Measurements from ENCODE around the gene DNTT. TPM values are rescaled to one million over a fixed set of nuclear protein-coding genes. Genes with fewer than 3 reads are reported as not detected.

Gene DNTT
- total and polyA plus RNA-seq, 7 donors = not detected

DNA sequence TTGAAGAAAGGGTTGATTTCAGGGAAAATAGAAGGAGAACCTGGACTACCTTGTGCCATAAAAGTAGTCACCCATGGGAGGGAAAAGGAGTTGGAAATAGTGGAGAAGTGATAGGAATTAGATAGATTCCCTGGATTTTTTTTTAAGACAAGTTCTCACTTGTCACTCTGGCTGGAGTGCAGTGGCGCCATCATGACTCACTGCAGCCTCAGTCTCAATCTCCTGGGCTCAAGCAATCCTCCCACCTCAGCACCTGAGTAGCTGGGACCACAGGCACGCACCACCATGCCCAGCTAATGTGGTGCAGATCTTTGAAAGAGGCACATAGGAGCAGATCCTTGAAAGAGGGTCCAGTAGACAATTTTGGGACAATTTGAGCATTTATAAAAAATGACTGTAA lies 23.4 kb upstream of the DNTT start:
- intact Hi-C loops (cut with DNase I) = no loop called here
- Histone ChIP-seq H3K4me1 (peaks cover 0 to 12% (median 2%) of the 10 kb centered on the region in 4 donors), H3K9me3 (no peaks in the 10 kb centered on the region), H3K36me3 (no peaks in the 10 kb centered on the region), H3K27ac (no peak overlapping the region), H3K27me3 (no peaks in the 10 kb centered on the region), H3K4me3 (no peak overlapping the region)
- TF ChIP-seq, protein P1, sequence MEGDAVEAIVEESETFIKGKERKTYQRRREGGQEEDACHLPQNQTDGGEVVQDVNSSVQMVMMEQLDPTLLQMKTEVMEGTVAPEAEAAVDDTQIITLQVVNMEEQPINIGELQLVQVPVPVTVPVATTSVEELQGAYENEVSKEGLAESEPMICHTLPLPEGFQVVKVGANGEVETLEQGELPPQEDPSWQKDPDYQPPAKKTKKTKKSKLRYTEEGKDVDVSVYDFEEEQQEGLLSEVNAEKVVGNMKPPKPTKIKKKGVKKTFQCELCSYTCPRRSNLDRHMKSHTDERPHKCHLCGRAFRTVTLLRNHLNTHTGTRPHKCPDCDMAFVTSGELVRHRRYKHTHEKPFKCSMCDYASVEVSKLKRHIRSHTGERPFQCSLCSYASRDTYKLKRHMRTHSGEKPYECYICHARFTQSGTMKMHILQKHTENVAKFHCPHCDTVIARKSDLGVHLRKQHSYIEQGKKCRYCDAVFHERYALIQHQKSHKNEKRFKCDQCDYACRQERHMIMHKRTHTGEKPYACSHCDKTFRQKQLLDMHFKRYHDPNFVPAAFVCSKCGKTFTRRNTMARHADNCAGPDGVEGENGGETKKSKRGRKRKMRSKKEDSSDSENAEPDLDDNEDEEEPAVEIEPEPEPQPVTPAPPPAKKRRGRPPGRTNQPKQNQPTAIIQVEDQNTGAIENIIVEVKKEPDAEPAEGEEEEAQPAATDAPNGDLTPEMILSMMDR (IDR thresholded peaks at IDR 0.05) = no peak
- no peak for TF ChIP-seq EP300 (IDR thresholded peaks at IDR 0.05)
- no peak for TF ChIP-seq POLR2AphosphoS5 (IDR thresholded peaks at IDR 0.05)
- no peak for TF ChIP-seq POLR2A (IDR thresholded peaks at IDR 0.05)
- 91% methylated on average over 2 of the region's 2 CpGs for WGBS, 2 donors
- no peak for DNase-seq

DNA sequence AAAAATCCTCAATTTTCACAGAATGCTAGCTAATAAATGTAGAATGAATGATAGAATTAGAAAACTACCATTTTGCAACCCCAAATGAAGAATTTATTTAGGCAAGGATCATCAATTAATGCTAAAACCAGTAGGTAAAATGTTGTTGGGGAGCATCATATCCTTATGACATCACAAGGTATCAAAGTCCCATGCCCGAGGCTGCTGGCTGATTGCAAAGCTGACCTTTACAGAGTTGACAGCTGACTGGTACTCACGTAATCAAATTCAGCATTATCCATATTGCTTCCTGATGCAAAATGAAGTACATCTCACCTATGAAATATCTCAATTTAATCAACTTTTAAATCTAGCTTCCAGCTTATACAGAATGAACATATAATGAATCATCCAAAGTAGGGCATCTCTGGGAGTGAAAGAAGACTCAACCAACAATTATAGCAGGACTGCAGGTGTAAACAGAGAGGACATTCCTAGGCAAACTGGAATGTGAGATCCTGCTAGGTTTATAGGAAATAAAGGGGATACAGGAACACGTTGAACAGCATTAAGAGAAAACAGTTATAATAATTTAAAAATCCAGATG lies 22.7 kb upstream of the DNTT start:
- H3K36me3 ChIP-seq = no peaks in the 10 kb centered on the region
- TF ChIP-seq EP300 (IDR thresholded peaks at IDR 0.05) = no peak
- TF ChIP-seq, protein P1 (IDR thresholded peaks at IDR 0.05) = no peak
- TF ChIP-seq POLR2A (IDR thresholded peaks at IDR 0.05) = no peak
- no peak for TF ChIP-seq POLR2AphosphoS5 (IDR thresholded peaks at IDR 0.05)
- no peaks in the 10 kb centered on the region for H3K9me3 ChIP-seq
- H3K4me1 ChIP-seq = peaks cover 0 to 7% (median 2%) of the 10 kb centered on the region in 4 donors
- H3K4me3 ChIP-seq = no peak overlapping the region
- H3K27ac ChIP-seq = no peak overlapping the region
- H3K27me3 ChIP-seq = no peaks in the 10 kb centered on the region
- intact Hi-C loops (cut with DNase I) = no loop called here
- DNase-seq = no peak
- 69 to 86% methylated on average over 3 of the region's 3 CpGs for WGBS, 2 donors

DNA sequence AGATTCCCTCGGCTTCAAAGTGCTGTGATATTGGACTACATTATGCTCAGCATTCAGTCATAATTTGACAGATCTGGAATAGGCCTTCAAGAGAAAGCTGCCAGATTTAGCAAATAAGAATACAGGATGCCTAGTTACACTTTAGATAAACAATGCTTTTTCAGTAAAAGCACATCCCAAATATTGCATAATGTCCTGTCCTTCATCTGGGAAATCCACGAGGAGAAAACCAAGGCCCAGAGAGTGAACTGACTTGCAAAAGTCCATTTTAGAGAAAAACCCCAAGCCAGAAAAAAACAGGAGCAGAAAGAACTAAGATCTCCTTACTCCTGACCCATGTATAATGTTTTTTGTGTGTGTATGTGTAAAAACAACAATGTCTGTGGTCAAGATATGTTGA lies 20.9 kb upstream of the DNTT start:
- intact Hi-C loops (cut with DNase I) = no loop called here
- Histone ChIP-seq H3K27me3 (no peaks in the 10 kb centered on the region), H3K36me3 (no peaks in the 10 kb centered on the region), H3K27ac (no peak overlapping the region), H3K4me1 (peaks cover 0 to 20% (median 10%) of the 10 kb centered on the region in 4 donors), H3K9me3 (no peaks in the 10 kb centered on the region), H3K4me3 (no peak overlapping the region)
- TF ChIP-seq, protein P1 (IDR thresholded peaks at IDR 0.05) = no peak
- TF ChIP-seq EP300 (IDR thresholded peaks at IDR 0.05) (no peak), POLR2AphosphoS5 (IDR thresholded peaks at IDR 0.05) (no peak), POLR2A (IDR thresholded peaks at IDR 0.05) (no peak)
- WGBS, 2 donors = 74 to 79% methylated on average over 2 of the region's 2 CpGs
- no peak for DNase-seq

DNA sequence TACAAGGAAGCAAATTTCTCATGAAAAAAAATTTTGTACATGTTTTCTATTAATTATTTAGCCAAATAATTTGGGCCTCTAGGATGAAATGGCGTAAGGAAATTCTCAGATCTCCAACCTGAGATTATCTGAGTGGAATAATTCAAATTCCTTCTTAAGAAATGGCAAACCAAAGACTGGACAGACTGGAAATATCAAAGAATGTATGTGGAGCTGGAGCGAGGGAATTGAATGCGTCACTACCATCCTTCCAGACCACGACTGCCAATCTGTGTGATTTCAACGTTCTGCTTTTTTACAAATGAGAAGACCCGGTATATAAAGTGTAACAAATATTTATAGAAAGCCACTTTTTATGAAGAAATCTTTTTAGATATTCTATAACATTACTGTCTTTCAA lies 20.5 kb upstream of the DNTT start:
- Histone ChIP-seq H3K9me3 (no peaks in the 10 kb centered on the region), H3K4me1 (peaks cover 0 to 20% (median 10%) of the 10 kb centered on the region in 4 donors), H3K36me3 (no peaks in the 10 kb centered on the region), H3K4me3 (no peak overlapping the region), H3K27me3 (no peaks in the 10 kb centered on the region), H3K27ac (no peak overlapping the region)
- DNase-seq = no peak
- intact Hi-C loops (cut with DNase I) = no loop called here
- 84 to 94% methylated on average over 6 of the region's 6 CpGs for WGBS, 2 donors
- no peak for TF ChIP-seq POLR2A (IDR thresholded peaks at IDR 0.05)
- TF ChIP-seq, protein P1 (IDR thresholded peaks at IDR 0.05) = no peak
- no peak for TF ChIP-seq POLR2AphosphoS5 (IDR thresholded peaks at IDR 0.05)
- no peak for TF ChIP-seq EP300 (IDR thresholded peaks at IDR 0.05)

DNA sequence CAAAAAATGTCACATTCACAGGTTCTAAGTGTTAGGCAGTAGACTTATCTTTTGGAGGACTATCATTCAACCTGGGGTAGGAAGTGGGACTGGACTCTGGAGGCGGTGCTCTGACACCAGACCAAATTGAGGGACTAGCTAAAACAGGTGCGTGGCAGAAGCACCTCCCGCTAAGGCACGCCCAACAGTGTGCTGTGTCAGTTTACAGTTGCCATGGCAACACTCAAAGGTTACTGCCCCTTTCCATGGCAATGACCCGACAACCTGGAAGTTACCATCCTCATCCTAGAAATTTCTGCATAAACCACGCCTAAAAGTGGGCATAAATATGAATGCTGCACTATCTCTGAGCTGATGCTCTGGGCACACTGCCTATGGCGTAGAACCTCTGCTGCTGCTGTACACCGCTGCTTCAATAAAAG lies 18.9 kb upstream of the DNTT start:
- TF ChIP-seq POLR2AphosphoS5 (IDR thresholded peaks at IDR 0.05) = no peak
- TF ChIP-seq POLR2A (IDR thresholded peaks at IDR 0.05) = no peak
- no peak for TF ChIP-seq EP300 (IDR thresholded peaks at IDR 0.05)
- TF ChIP-seq, protein P1 (IDR thresholded peaks at IDR 0.05) = no peak
- H3K27ac ChIP-seq = no peak overlapping the region
- H3K4me1 ChIP-seq = peaks cover 0 to 20% (median 10%) of the 10 kb centered on the region in 4 donors
- DNase-seq = no peak
- H3K4me3 ChIP-seq = no peak overlapping the region
- intact Hi-C loops (cut with DNase I) = no loop called here
- no peaks in the 10 kb centered on the region for H3K27me3 ChIP-seq
- no peaks in the 10 kb centered on the region for H3K9me3 ChIP-seq
- WGBS, 2 donors = 18 to 59% methylated on average over 8 of the region's 8 CpGs
- no peaks in the 10 kb centered on the region for H3K36me3 ChIP-seq

All from sigmoid colon (tissue), 7 donors.